Testis (tissue), 3 donors: ENCODE data around the gene AUTS2. TPM values are rescaled to one million over a fixed set of nuclear protein-coding genes. Genes with fewer than 3 reads are reported as not detected.

Experiments
- DNase-seq: peaks from one replicate; pipeline ENCODE4 v3.0.0-alpha.2; 2019
- H3K27ac ChIP-seq, 2 donors: fragments of 200-600 bp; sonication (generic); one replicate each; pipeline ENCODE4 v1.5.1; 2019
- H3K27me3 ChIP-seq: fragments of 200-600 bp; sonication (generic); one replicate; pipeline ENCODE4 v1.5.1; 2019
- H3K36me3 ChIP-seq: fragments of 200-600 bp; sonication (generic); one replicate; pipeline ENCODE4 v1.5.1; 2017; ENCODE audit warnings: low read depth; ENCODE audit errors: missing control alignments
- H3K4me1 ChIP-seq: fragments of 200-600 bp; sonication (generic); one replicate; pipeline ENCODE4 v1.5.1; 2019
- H3K4me3 ChIP-seq, 2 donors: fragments of 200-600 bp; sonication (generic); one replicate each; pipeline ENCODE4 v1.5.1; 2017 to 2019
- H3K9me3 ChIP-seq: fragments of 200-600 bp; sonication (generic); one replicate; pipeline ENCODE4 v1.5.1; 2017
- POLR2A ChIP-seq: fragments of 450-650 bp; IDR thresholded peaks from one replicate; pipeline ENCODE4 v1.6.1; 2017; ENCODE audit warnings: antibody characterized with exemption, mild to moderate bottlenecking, moderate library complexity
- WGBS, 2 donors: methylation state at CpG; one replicate each; pipeline ENCODE4 v1.1.5; 2018; 5-methylcytosine and 5-hydroxymethylcytosine counted together
- intact Hi-C: fragments of 100-400 bp; cut with DNase I; formaldehyde crosslinking; loops from one replicate; pipeline ENCODE4 v1.15.1; 2023; ENCODE audit warnings: low total_unique reads
- polyA plus RNA-seq: library from polyadenylated mRNA; stranded (reverse); fragments of 350-450 nt; fragmentation: Illumina TruSeq; extraction: RNeasy Lipid Tissue Mini Kit (QIAGEN cat#74804); gene quantifications from one replicate; pipeline ENCODE4 v1.2.3, GENCODE V29; 2014; ENCODE audit warnings: low read depth, low replicate concordance; ENCODE audit not compliant: insufficient read depth
- total RNA-seq, 2 donors: library from RNA; depleted of rRNA; stranded (reverse); fragments of >200 nt; gene quantifications; one replicate each; pipeline ENCODE4 v1.2.3, GENCODE V29; 2016
- TF ChIP-seq, protein P1 (sequence below), 3 experiments: fragments of 450-650 bp in 2 of 3; fragments of 200-600 bp in 1 of 3; sonication (generic) in 1 of 3; IDR thresholded peaks; one replicate each; pipeline ENCODE4 v1.5.1; 2016 to 2019; ENCODE audit warnings: antibody characterized with exemption in 3 of 3, mild to moderate bottlenecking in 2 of 3, moderate library complexity in 1 of 3

AUTS2 gene
- total and polyA plus RNA-seq, 3 donors from 2014 or later = 21.3 to 75.5 (median 56.1) TPM

DNA sequence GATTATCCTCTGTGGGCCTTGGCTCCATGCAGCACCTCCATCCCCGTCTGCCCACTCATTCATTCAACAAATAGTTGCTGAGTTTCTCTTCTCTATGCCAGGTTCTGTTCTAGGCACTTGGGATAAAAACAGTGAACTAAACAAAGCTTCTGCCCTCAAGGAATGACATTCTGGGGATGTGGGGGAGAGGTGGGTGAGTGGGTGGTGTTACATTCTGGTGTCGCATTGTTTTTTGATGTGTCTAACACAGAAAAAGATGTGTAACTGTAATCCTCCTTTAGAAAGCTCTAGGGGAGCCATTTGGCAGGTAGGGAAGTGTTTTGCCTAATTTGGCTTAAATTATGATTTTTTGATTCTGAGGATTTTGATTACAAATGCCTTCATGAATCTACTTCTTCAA, 21.4 kb downstream of the AUTS2 start:
- Histone ChIP-seq H3K36me3 (no peaks in the 10 kb centered on the region), H3K27me3 (no peaks in the 10 kb centered on the region), H3K4me3 (no peak overlapping the region), H3K27ac (no peak overlapping the region), H3K4me1 (no peaks in the 10 kb centered on the region), H3K9me3 (no peaks in the 10 kb centered on the region)
- intact Hi-C loops = no loop called here
- WGBS, 2 donors = 75 to 79% methylated on average over 2 of the region's 2 CpGs
- no peak for TF ChIP-seq POLR2A
- TF ChIP-seq, protein P1, sequence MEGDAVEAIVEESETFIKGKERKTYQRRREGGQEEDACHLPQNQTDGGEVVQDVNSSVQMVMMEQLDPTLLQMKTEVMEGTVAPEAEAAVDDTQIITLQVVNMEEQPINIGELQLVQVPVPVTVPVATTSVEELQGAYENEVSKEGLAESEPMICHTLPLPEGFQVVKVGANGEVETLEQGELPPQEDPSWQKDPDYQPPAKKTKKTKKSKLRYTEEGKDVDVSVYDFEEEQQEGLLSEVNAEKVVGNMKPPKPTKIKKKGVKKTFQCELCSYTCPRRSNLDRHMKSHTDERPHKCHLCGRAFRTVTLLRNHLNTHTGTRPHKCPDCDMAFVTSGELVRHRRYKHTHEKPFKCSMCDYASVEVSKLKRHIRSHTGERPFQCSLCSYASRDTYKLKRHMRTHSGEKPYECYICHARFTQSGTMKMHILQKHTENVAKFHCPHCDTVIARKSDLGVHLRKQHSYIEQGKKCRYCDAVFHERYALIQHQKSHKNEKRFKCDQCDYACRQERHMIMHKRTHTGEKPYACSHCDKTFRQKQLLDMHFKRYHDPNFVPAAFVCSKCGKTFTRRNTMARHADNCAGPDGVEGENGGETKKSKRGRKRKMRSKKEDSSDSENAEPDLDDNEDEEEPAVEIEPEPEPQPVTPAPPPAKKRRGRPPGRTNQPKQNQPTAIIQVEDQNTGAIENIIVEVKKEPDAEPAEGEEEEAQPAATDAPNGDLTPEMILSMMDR (IDR thresholded peaks at IDR 0.05) = no peak
- no peak for DNase-seq

DNA sequence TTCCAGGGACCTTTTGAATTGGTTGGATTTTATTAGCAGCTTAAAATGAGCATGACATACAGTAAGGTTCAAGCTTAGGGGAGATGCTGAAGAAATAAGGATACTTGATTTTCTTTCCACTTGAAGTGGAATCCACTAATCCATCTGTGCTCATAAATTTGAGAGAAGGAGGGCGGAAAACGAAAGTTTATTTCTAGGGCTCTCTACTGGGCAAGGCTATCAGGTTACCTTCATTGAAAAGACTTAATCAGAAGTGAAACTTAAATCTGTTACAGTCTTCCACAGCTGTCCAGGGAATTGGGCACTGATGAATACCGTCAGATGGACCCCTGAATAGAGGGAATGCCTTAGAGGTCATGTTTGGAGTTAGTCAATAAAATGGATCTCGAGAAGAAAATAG, 21.8 kb downstream of the AUTS2 start:
- TF ChIP-seq POLR2A = no peak
- TF ChIP-seq, protein P1 (IDR thresholded peaks at IDR 0.05) = no peak
- Histone ChIP-seq H3K4me1 (no peaks in the 10 kb centered on the region), H3K27me3 (no peaks in the 10 kb centered on the region), H3K9me3 (no peaks in the 10 kb centered on the region), H3K36me3 (no peaks in the 10 kb centered on the region), H3K4me3 (no peak overlapping the region), H3K27ac (no peak overlapping the region)
- intact Hi-C loops = no loop called here
- 47 to 67% methylated on average over 4 of the region's 4 CpGs for WGBS, 2 donors
- no peak for DNase-seq

DNA sequence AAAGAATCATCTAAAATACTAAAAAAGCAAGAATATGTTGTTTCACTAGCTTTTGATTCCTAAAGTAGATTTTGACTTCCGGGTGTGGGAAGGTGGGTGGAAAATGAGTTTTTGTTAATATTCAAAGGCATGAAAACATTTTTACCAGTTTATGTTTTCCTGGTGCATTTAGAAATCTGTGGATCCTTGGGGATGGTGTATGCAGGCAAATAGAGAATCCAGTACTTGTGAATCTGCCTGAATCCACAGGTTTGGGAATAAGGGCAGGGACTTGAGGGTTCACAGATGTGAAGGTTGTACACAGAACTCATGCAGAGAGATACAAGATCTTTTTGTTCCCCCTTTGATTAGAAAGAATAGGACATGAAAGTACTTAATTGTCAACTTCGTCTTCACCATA, 22.4 kb downstream of the AUTS2 start:
- H3K36me3 ChIP-seq = no peaks in the 10 kb centered on the region
- TF ChIP-seq, protein P1 (IDR thresholded peaks at IDR 0.05) = no peak
- TF ChIP-seq POLR2A = no peak
- no peaks in the 10 kb centered on the region for H3K4me1 ChIP-seq
- no peaks in the 10 kb centered on the region for H3K9me3 ChIP-seq
- WGBS, 2 donors = 75 to 80% methylated on average over 2 of the region's 2 CpGs
- DNase-seq = no peak
- intact Hi-C loops = no loop called here
- H3K27me3 ChIP-seq = no peaks in the 10 kb centered on the region
- H3K27ac ChIP-seq = no peak overlapping the region
- no peak overlapping the region for H3K4me3 ChIP-seq

- no peak overlapping the region for H3K27ac ChIP-seq
- DNase-seq = no peak
- no peaks in the 10 kb centered on the region for H3K9me3 ChIP-seq
- 70 to 74% methylated on average over 2 of the region's 2 CpGs for WGBS, 2 donors
- no peaks in the 10 kb centered on the region for H3K36me3 ChIP-seq
- intact Hi-C loops = no loop called here
- no peaks in the 10 kb centered on the region for H3K27me3 ChIP-seq
- H3K4me3 ChIP-seq = no peak overlapping the region
- H3K4me1 ChIP-seq = no peaks in the 10 kb centered on the region
- TF ChIP-seq, protein P1 (IDR thresholded peaks at IDR 0.05) = no peak
- no peak for TF ChIP-seq POLR2A
Measured at GRCh38 chr7:69622014-69622835, 23.9 kb downstream of the AUTS2 start.

- H3K4me1 ChIP-seq = no peaks in the 10 kb centered on the region
- intact Hi-C loops = no loop called here
- H3K27ac ChIP-seq = no peak overlapping the region
- TF ChIP-seq, protein P1 (IDR thresholded peaks at IDR 0.05) = no peak
- no peak for TF ChIP-seq POLR2A
- no peak for DNase-seq
- 86% methylated on average over 3 of the region's 3 CpGs for WGBS, 2 donors
- no peaks in the 10 kb centered on the region for H3K36me3 ChIP-seq
- H3K4me3 ChIP-seq = no peak overlapping the region
- H3K9me3 ChIP-seq = no peaks in the 10 kb centered on the region
- H3K27me3 ChIP-seq = no peaks in the 10 kb centered on the region
Measured at GRCh38 chr7:69622960-69623359, 24.7 kb downstream of the AUTS2 start.
